Liver (tissue), 9 donors: ENCODE data around the gene ATPAF1. TPM values are rescaled to one million over a fixed set of nuclear protein-coding genes. Genes with fewer than 3 reads are reported as not detected.

ENCODE experiments used
- DNase-seq: peaks from one replicate; pipeline ENCODE4 v3.0.0-alpha.2; 2017; ENCODE audit warnings: low spot score
- H3K27ac ChIP-seq, 2 donors: one replicate each; pipeline ENCODE4 v1.7.0; 2013; ENCODE audit warnings: inconsistent platforms in 2 of 2, low read length in 2 of 2, control low read depth in 1 of 2, low read depth in 1 of 2, mild to moderate bottlenecking in 1 of 2
- H3K27me3 ChIP-seq, 4 donors: one replicate each; pipeline versions ENCODE4 v1.6.1 to v1.7.0; 2013; ENCODE audit warnings: low read length in 3 of 4, inconsistent platforms in 1 of 4, mild to moderate bottlenecking in 1 of 4, moderate library complexity in 1 of 4; ENCODE audit not compliant: control insufficient read depth in 4 of 4, insufficient read depth in 4 of 4
- H3K36me3 ChIP-seq, 4 donors: one replicate each; pipeline versions ENCODE4 v1.6.1 to v1.7.0; 2013; ENCODE audit warnings: low read length in 3 of 4, mild to moderate bottlenecking in 3 of 4, low read depth in 1 of 4, moderate library complexity in 1 of 4; ENCODE audit not compliant: control insufficient read depth in 4 of 4, insufficient read depth in 3 of 4
- H3K4me1 ChIP-seq, 4 donors: one replicate each; pipeline versions ENCODE4 v1.6.1 to v1.7.0; 2013; ENCODE audit warnings: low read length in 3 of 4, mild to moderate bottlenecking in 3 of 4, moderate library complexity in 1 of 4; ENCODE audit not compliant: control insufficient read depth in 4 of 4, insufficient read depth in 4 of 4
- H3K4me3 ChIP-seq, 3 donors: one replicate each; pipeline versions ENCODE4 v1.6.1 to v1.7.0; 2013; ENCODE audit warnings: low read length in 3 of 3, control low read depth in 1 of 3, low read depth in 1 of 3, mild to moderate bottlenecking in 1 of 3
- H3K9ac ChIP-seq, 2 donors: one replicate each; pipeline ENCODE4 v1.7.0; 2013; ENCODE audit warnings: low read length in 2 of 2, mild to moderate bottlenecking in 2 of 2, moderate library complexity in 2 of 2, control low read depth in 1 of 2, low read depth in 1 of 2
- H3K9me3 ChIP-seq, 4 donors: one replicate each; pipeline versions ENCODE4 v1.6.1 to v1.7.0; 2013; ENCODE audit warnings: low read length in 3 of 4; ENCODE audit not compliant: control insufficient read depth in 4 of 4
- ATF3 ChIP-seq: IDR thresholded peaks from 2 replicates; pipeline ENCODE4 v1.6.1; 2016; ENCODE audit warnings: antibody characterized with exemption
- CTCF ChIP-seq: fragments of 150-350 bp; IDR thresholded peaks from 2 replicates; pipeline ENCODE4 v1.5.1; 2017; ENCODE audit warnings: improper control_type of control experiment, low read depth, low read length; ENCODE audit not compliant: missing input control
- FOXA1 ChIP-seq: IDR thresholded peaks from 2 replicates; pipeline ENCODE4 v1.6.1; 2016; ENCODE audit warnings: antibody characterized with exemption
- HNF4G ChIP-seq: IDR thresholded peaks from 2 replicates; pipeline ENCODE4 v1.6.1; 2016; ENCODE audit warnings: antibody characterized with exemption
- JUND ChIP-seq, 2 donors: IDR thresholded peaks; 2 replicates each; pipeline ENCODE4 v1.6.1; 2016; ENCODE audit warnings: antibody characterized with exemption in 2 of 2
- NR2F2 ChIP-seq: IDR thresholded peaks from 2 replicates; pipeline ENCODE4 v1.6.1; 2016; ENCODE audit warnings: antibody characterized with exemption
- REST ChIP-seq: IDR thresholded peaks from 2 replicates; pipeline ENCODE4 v1.6.1; 2016; ENCODE audit warnings: antibody characterized with exemption, mild to moderate bottlenecking
- SP1 ChIP-seq: IDR thresholded peaks from 2 replicates; pipeline ENCODE4 v1.6.1; 2018; ENCODE audit warnings: antibody characterized with exemption, mild to moderate bottlenecking
- YY1 ChIP-seq: IDR thresholded peaks from 2 replicates; pipeline ENCODE4 v1.6.1; 2016; ENCODE audit warnings: antibody characterized with exemption, mild to moderate bottlenecking
- ZBTB33 ChIP-seq: IDR thresholded peaks from 2 replicates; pipeline ENCODE4 v1.6.1; 2016; ENCODE audit warnings: antibody characterized with exemption
- WGBS: extraction: QIAGEN DNeasy Blood & Tissue Kit; methylation state at CpG from one replicate; pipeline ENCODE4 v1.1.7; 2013; 5-methylcytosine and 5-hydroxymethylcytosine counted together
- polyA plus RNA-seq, 2 donors: library from polyadenylated mRNA; stranded (reverse) in 1 of 2; unstranded in 1 of 2; fragments of 200-250 nt in 1 of 2; fragments of >200 nt in 1 of 2; fragmentation: Nextera tagmentation in 1 of 2; extraction: Ambion mirVana in 1 of 2; gene quantifications; one replicate each; pipeline versions ENCODE4 v1.2.1 to v1.2.3, GENCODE V29; 2013 to 2015
- total RNA-seq, 2 donors: library from RNA; depleted of rRNA; stranded (reverse); fragments of >200 nt; gene quantifications; one replicate each; pipeline ENCODE4 v1.2.3, GENCODE V29; 2014
- donor health status: healthy.
- donor health status: healthy.
- donor health status: healthy.
- donor health status: healthy.
- donor health status: healthy.

Gene ATPAF1
- total and polyA plus RNA-seq, 4 donors, result 35.3 to 54.1 (median 37.0) TPM

- Histone ChIP-seq H3K4me3 (no peak overlapping the region), H3K4me1 (no peaks in the 10 kb centered on the region), H3K27ac (no peak overlapping the region), H3K9me3 (no peaks in the 10 kb centered on the region), H3K27me3 (no peaks in the 10 kb centered on the region), H3K9ac (no peak overlapping the region), H3K36me3 (peaks cover 0 to 51% (median 33%) of the 10 kb centered on the region in 4 donors)
- DNase-seq, result no peak
- TF ChIP-seq JUND (IDR thresholded peaks at IDR 0.05) (no peak), REST (no peak), ZBTB33 (no peak), ATF3 (no peak), SP1 (no peak), FOXA1 (no peak), YY1 (no peak), HNF4G (no peak), NR2F2 (no peak), CTCF (no peak)
- WGBS, result 96% methylated on average over 5 of the region's 5 CpGs
These were observed 84.7 kb downstream of the ATPAF1 start for GRCh38 chr1:46583494-46583893.

GRCh38 chr1:46582972-46583371 is 85.2 kb downstream of the ATPAF1 start:
- DNase-seq, result no peak

More at GRCh38 chr1:46582972-46583371, 85.2 kb downstream of the ATPAF1 start:
- no peak overlapping the region for H3K4me3 ChIP-seq
- no peak overlapping the region for H3K9ac ChIP-seq
- H3K27ac ChIP-seq, result no peak overlapping the region
- 84% methylated on average over 7 of the region's 7 CpGs for WGBS
- H3K4me1 ChIP-seq, result no peaks in the 10 kb centered on the region
- H3K27me3 ChIP-seq, result no peaks in the 10 kb centered on the region
- H3K36me3 ChIP-seq, result peaks cover 0 to 54% (median 33%) of the 10 kb centered on the region in 4 donors
- TF ChIP-seq JUND (IDR thresholded peaks at IDR 0.05) (no peak), FOXA1 (no peak)
- H3K9me3 ChIP-seq, result no peaks in the 10 kb centered on the region

Other genes starting within 250 kb of the ATPAF1 start
- not detected for gene DMBX1, start 178.5 kb downstream of the ATPAF1 start, total RNA-seq
- gene DMBX1, start 178.5 kb downstream of the ATPAF1 start, polyA plus RNA-seq, result not detected
- gene KNCN, start 116.7 kb downstream of the ATPAF1 start, total RNA-seq, result not detected
- not detected for gene KNCN, start 116.7 kb downstream of the ATPAF1 start, polyA plus RNA-seq
- gene MKNK1, start 64.1 kb downstream of the ATPAF1 start, total RNA-seq, result 10 to 100 TPM; 19.4 to 30.8 TPM
- 10 to 100 TPM; 10.2 to 17.3 TPM for gene MKNK1, start 64.1 kb downstream of the ATPAF1 start, polyA plus RNA-seq
- 1 to 10 TPM; 7.4 to 7.9 TPM for gene MOB3C, start 51.6 kb downstream of the ATPAF1 start, total RNA-seq
- gene MOB3C, start 51.6 kb downstream of the ATPAF1 start, polyA plus RNA-seq, result 1 to 10 TPM; 2.3 to 3.5 TPM
- not detected for gene TEX38, start 3.5 kb upstream of the ATPAF1 start, total RNA-seq
- gene TEX38, start 3.5 kb upstream of the ATPAF1 start, polyA plus RNA-seq, result not detected
- gene EFCAB14, start 50.8 kb upstream of the ATPAF1 start, total RNA-seq, result 10 to 100 TPM; 24.7 to 34.6 TPM
- 10 to 100 TPM; 14.8 to 22.7 TPM for gene EFCAB14, start 50.8 kb upstream of the ATPAF1 start, polyA plus RNA-seq
- gene CYP4B1, start 130.7 kb upstream of the ATPAF1 start, total RNA-seq, result under 1 TPM in 1 of 2 donors, not detected in 1; 0.59 TPM
- under 1 TPM; 0.18 TPM for gene CYP4B1, start 130.7 kb upstream of the ATPAF1 start, polyA plus RNA-seq